GM12865 (cell line): ENCODE results near the gene ARVCF.

Experiments used
- DNase-seq: peaks from one replicate; pipeline ENCODE4 v3.0.0; 2010; ENCODE audit warnings: low read depth
- H3K4me3 ChIP-seq: 2 replicates; pipeline ENCODE4 v1.5.1; 2011; ENCODE audit warnings: mild to moderate bottlenecking, low read depth, low read length, control low read depth
- TF ChIP-seq, protein P1 (sequence below): IDR thresholded peaks from 2 replicates; pipeline ENCODE4 v1.5.1; 2011; ENCODE audit warnings: low read length, control low read depth, low read depth, inconsistent platforms; ENCODE audit not compliant: insufficient read depth; ENCODE audit errors: missing control alignments

The ARVCF gene

DNA sequence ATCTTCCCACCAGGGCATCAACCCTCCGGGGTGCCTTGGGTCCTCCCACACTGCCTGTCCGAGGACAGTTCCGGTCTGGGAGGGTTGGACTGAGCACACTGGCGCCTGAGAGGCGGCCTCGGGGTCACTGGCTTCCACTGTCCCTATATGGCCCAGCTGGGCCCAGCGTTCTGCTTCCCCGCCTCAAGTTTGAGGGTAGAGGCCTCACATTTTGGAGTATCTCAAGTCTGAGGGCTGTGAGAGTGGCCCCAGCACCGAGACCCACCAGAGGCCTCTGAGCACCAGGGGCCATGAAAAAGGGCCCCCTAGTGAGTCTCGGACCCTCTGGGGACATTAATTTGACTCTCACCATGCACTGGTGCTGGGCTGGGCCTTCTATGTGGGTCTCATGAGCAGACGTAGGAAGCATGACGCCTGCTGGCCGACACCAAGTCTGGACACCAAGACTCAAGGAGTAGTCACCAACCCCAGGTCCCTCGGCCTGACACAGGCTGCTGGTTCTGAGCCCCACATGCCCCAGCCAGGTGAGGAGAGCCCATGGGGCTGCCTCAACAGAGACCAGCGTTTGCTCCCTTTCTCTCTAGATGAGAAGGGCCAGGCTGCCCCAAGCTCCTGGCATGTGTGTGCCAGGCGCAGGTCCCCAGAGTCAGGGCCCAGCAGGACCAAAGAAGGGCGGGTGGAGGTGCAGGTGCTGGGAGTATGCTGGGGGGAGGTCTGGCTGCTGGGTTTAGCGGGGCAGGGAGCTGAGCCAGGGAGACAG is 27.5 kb downstream of the ARVCF start:
- TF ChIP-seq, protein P1, sequence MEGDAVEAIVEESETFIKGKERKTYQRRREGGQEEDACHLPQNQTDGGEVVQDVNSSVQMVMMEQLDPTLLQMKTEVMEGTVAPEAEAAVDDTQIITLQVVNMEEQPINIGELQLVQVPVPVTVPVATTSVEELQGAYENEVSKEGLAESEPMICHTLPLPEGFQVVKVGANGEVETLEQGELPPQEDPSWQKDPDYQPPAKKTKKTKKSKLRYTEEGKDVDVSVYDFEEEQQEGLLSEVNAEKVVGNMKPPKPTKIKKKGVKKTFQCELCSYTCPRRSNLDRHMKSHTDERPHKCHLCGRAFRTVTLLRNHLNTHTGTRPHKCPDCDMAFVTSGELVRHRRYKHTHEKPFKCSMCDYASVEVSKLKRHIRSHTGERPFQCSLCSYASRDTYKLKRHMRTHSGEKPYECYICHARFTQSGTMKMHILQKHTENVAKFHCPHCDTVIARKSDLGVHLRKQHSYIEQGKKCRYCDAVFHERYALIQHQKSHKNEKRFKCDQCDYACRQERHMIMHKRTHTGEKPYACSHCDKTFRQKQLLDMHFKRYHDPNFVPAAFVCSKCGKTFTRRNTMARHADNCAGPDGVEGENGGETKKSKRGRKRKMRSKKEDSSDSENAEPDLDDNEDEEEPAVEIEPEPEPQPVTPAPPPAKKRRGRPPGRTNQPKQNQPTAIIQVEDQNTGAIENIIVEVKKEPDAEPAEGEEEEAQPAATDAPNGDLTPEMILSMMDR = no peak
- no peak overlapping the region for H3K4me3 ChIP-seq
- DNase-seq = no peak

DNA sequence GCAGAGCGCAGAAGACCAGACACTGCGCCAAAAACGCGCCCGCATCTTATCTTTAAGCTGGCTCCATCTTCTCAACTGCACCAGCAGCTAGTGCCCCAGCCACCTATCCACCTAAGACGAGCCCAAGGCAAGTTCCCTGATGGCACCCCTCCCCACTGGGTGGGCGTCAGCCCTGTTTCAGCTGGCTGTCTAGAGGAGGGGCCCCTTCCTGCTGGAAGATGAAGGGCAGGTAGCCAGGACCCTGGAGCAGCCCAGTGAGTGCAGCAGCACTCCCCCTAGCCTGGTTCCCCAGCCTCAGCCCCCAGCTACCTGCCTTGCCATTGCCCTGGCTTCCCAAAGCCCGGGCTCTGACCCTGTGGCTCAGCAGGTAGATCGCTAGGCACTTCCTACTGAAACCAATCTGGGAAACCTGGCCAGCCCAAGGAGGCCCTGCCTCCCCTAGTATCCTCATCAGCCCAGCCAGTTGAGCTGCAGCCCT is 28.3 kb downstream of the ARVCF start:
- no peak for DNase-seq
- TF ChIP-seq, protein P1 = no peak
- no peak overlapping the region for H3K4me3 ChIP-seq

DNA sequence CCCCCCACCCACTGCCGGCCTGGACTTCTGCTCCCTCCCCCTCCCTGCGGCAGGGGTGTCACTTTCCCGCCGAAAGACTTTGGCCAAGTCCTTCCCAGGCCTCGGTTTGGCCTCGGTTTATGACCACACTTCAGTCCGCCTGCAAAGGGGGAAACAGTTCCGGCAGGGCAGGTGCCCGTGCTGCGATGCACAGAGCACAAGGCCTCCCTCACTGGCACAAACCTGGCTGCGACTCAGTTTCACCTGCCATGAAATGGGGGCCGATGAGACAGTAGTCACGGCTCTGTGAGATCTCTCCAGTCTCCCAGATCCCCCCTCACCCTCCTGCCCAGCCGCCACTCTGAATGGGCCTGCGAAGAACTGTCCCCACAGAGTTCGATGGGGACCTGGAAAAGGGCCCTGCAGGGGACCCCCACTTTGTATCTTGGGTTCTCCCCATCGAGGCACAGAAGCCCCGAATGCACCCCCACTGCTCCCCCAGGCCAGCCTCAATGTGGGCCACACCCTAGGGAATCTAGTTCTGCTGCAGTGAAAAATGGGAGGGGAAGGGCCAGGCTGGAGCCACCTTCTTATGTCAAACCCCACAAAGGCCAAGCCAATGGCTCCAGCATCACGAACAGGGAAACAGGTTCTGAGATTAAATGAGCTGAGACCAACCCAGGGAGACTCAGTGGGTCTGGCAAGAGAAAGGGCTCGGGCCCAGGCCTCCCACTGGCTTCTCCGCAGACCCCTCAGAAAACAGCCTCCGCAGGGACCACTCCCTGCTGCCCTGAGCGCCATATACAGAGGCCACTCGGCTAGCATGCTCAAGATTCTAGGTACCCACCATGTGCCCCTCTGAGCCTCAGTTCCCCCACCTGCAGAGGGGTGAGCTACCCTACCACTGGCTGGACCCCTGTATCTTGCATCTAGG is 29.0 kb downstream of the ARVCF start:
- no peak overlapping the region for H3K4me3 ChIP-seq
- TF ChIP-seq, protein P1 = no peak
- no peak for DNase-seq

DNA sequence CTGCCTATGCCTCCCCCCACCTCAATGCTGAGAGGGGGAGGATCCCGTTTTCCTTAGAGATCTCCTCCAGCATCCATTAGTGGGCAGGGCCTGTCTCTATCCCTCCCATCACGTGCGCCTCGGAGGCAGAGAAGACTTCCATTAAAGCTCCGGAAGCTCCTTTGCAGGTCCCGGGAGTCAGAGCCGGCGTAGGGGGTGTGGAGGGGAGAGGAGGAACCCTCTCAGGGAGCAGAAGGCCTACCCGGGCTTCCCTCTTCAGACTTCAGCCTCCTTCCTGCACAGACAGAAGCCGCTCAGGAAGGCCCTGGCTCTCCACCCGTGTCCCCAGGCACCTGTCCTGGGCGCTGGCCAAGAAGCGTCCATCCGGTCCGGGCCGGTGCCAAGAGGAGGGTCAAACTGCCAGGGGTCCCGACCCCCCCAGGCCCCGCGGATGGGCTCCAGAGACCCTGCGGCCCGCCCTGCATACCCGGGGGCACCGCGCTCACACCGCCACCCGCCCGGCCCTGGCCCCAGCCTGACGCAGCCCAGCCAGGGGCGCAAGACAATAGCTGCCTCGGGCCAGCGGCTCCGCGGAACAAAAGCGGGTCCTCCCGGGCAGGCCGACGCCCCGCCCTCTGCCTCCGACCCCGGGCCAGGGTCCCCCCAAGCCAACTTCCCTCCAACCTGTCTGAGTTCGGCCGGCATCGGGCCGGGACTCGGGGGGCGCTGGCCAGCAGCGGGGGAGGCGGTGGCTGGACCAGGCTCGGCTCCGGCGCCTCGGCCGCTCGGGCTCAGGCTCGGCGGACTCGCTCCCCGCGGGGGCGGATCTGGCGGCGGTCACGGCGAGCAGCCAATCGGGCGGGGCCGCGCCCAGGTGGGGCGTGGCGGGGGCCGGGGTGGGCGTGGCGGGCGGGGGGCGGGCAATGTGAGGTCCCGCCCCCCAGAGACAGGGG is 29.9 kb downstream of the ARVCF start:
- TF ChIP-seq, protein P1 = no peak
- peak; percentile 73 for DNase-seq
- peak overlapping the region; percentile 52 for H3K4me3 ChIP-seq

DNA sequence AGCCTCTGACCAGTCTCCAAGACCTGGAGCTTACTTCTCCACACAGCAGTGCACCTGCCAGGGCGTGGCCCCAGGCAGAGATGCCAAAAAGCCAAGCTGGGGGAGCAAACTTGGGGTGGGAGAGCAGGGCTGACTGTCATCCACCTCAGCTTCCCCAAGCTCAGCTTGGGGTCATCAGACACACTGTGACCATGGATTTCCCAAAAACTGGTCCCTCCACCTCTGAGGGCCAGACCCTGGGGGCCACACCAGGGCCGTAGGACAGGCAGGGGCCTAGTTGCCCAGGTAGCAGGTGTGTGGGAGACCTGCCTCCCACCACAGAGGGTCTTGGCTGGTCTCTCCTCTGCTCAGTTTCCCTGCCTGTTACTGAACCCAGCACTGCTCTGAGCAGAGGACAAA is 30.6 kb downstream of the ARVCF start:
- TF ChIP-seq, protein P1 = no peak
- DNase-seq = no peak
- no peak overlapping the region for H3K4me3 ChIP-seq

DNA sequence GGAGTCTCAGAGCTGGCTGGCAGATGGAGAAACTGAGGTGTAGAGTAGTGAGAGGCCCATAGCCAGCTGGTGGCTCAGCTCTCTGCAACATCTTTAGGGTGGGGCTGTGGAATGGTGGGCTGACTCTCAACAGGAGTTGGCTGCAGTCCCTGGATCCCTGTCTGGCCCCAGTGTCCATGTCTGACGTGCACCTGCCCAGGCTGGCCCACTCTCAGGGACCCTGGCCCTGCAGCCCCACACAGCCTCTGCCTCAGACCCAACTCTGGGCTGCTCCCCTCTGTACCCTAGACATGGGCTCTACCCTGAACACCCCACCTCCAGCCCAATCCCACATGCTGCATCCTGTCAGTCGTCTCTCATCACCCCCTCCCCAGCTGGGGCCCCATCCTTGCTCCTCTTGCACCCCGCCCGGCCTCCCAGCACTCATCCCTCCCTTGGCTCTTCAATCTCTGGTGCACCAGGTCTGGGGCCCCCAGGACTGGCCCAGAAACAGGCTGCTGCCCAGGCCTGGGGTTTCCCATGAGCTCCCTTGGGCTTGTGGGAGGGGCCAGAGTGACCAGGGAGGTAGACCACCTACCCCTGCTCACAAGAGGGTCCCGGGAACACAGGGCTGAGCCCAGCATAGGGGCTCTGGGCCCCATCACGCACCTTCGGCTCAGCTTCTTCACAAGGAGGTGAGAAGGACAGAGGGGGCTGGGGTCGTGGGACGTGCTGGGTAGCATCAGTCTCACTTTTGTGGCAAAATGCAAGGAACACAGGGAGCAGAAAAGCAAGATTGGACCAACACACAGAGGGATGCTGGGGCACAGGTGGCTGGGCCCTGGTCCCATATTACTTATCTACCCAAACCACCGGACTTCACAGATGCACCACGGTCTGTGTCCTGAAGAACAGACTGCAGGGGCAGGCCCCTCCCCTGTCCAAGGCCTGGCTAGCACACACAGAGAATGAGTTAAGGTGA is 31.5 kb downstream of the ARVCF start:
- TF ChIP-seq, protein P1 = no peak
- H3K4me3 ChIP-seq = no peak overlapping the region

More for the DNA sequence above, 31.5 kb downstream of the ARVCF start:
- DNase-seq = no peak
